ENCODE measurements around the gene SMYD1.

The SMYD1 gene

DNA sequence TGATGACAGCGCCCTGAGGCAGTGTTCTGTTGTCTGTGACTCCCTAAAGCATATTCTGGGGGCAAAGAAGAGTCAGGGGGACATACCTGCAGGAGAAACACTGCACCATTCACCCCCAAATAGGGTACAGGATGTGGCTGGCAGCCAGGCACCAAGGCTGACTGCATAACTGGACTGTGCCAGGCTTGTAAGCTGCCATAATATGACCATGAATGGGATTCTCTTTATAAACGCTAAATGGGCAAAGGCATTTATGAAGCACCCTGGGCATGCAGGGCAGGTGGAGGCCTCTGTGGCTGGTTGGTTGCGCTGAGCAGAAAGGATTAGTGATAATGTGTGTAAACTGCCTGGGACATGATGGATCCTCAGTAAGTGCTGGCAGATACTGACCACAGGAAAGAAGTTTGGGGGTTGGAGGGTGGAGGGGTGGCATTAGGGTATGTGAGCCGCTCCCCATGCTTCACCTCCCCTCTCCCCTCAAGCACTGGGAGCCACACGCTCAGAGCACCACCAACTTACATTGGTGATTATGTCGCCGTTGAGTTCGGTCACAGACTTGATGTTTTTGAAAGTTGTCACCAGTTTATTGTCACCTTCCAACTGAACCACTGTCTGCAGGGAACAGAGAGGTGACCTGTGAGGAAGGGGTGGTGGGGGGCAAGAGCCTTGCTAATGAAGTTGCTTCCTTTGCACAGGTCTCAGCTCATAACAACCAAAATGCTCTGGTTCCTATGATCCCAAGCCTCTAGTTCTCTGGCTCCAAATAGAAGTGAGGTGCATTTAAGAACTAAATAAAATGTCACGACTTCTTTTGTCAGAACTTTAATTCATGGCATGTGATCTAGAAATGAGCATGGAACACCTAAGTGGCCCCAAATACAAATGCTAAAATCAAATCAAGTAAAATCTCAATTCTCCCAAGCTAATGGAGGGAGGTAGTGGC, 56.6 kb downstream of the SMYD1 start:
- no peak for DNase-seq

DNA sequence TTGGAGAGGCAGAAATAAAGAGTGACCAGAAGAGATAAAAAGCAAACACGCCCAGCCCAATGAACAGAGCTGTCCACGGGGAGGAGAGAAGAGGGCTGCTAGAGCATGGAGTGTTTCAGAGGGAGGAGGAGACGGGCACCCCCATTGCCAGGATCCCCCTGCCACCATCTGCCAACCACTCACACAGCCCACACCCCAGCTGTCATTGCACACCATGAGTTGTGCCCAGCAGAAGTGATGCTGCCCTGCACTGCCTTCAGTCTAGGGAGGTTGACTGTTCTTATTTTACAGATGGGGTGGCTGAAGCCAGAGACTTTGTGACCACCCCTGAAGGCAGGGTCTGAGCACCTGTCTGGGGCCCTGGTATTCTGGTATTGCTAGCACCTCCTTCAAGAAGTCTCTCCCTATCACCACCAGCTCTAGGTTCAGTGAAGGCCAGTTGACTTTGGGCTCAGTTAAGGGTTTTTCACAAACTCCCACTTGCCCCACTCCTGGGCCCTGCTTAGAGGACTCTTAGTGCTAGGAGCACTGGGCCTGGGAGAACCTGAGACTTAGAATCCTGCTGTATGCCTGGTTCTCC, 57.8 kb downstream of the SMYD1 start:
- DNase-seq, result no peak

DNA sequence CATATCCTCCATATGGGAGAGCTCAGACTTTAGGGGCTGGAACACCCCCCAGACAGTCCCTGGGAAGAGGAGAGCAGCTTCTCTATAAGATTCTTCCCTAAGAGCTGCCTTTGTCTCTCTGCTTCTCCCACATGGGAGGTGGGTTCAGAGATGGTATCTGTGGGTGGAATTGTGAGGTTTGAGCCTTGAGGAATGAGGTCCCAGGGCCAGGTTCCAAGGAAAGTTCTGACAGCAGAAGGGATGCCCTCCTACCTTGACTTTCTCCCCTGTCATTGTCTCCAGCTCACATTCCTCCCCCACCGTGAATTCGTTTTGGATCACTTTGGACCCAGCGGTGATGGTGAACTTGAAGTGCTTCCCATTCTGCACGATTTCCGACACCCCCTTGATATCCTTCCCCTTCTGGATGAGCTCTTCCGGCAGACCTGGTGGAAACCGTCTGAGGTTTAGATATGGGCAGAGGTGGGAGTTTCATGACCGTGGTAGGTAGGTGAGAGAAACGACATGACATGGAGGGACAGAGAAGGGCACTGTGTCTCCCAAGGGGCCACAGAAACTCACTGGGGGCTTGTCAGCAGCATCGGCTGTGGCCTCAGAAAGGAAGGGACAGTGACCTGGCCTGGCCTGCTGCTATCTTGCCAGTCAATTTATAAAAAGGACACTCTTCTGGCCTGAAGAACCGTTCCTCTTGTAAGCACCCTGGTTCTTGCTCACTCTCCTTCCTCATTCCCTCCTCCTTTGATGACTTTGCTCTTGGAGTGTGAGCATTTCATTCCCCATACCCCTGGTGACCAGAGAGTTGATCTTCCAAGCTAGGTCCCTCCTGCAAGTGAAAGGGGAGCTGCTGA, 58.5 kb downstream of the SMYD1 start:
- no peak for DNase-seq

DNA sequence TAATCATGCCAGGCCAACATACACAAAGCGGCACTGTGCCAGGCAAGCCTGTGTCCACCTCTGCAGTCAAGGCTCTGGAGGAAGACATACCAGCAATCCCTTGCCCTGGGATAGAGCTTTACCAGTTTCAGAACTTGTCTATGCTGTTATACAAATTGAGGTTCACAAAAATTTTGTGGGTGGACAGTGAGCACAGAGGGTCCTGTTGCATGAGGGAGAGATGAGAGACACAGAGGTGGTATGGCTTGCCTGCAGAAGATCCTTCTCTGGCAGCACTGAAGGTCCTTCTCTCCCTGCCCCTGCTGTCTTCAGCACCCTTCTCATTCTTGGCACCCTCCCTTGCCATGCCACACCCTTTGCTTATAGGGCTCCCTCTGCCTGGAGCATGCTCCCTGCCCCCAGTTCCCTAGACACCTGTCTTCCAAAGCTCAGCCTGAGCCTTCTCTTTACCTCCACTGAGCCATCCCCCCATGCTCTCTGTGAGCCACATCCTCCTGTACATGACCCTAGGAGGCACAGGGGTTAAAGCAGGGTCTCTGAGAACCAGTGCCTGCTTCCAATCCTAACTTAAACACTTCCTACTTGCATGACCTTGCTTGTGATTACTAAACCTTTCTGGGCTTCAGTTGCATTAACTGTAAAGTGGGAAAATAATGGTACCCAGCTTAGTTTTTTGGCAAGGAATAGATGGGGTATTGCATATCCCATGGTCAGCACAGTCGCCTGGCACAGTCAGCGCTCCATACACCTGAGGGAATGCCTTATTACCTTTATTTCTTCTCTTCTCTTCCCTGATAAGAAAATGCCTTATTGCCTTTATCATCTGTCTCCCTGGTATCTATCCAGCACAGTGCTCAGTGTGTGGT, 59.4 kb downstream of the SMYD1 start:
- DNase-seq, result no peak

DNA sequence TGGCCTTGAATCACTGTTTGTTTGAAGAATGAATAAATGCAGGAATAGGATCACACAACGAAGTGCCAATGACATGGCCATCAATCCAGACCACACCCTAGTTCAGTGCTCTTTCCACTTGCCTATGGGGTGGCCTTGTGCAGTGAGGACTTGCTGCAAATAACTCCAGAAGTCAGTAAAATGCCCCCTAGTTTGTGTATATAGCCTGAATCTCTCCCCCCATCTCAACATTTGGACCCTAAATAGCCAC, 59.9 kb downstream of the SMYD1 start:
- DNase-seq, result no peak

DNA sequence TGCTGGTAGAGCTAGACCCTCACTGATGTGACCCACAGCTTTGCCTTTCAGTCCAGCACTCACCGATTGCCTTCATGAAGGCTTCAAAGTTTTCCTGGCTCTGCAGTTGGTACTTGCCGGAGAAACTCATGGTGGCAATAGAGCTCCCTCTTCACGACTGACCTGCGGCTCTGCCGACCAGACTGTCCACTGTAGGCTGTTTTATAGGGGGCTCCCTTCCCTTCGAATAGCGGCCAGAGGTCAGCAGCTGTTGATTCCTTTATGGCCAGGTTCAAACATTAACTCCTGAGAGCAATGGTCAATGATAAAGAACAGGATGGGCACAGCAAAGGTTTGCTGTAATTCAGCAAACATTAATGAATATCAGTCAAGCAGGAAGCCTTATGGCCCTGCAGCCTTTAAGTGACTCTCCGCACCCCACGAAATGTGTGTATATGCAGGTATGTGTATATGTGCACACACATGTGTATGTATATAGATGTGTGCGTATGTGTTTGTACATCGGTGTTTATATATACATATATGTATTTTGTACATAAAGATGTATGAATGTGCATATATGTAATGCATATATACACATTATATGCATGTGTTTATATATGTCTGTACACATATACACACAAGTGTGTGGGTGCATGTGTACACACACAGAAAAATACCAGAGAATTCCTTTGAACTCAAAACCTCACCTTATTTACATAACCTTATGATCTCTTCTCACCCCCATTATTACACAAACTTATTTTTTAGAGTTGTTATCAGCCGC, 60.4 kb downstream of the SMYD1 start, which contains the start of gene FABP1:
FABP1 (minus strand) TSS at position 175 of the 766 bp plus-strand sequence; CDS start at position 130, 45 bp downstream.
- DNase-seq, result no peak

DNA sequence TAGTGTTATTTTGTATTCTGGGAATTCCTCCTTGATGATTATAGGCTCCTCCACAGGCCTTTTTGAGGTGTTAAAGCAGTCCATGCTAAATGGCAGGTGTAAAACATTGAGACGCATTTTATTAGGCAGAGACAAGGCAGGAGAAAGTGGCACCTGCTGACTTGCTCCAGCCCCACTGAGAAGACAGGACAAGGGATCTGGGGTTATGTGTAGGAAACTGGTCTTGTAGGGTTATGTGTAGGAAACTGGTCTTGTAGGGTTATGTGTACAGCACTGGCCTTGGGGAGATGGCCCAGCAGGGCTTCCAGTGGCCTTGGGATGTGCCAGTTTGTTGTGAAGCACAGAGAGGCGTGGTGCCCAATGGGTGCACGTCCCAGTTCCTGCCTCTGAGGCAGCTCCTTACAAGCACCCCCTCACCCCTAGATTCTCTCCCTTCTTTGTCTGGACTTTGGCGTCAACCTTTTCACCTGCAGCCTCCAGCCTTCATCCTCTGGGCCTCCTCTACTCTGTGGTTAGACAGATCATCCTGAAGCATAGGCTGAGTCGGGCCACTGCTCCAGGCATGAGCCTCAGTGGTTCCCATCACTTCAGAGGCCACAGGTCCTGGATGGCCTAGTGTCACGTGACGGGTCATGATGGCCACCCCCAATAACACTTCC, 61.2 kb downstream of the SMYD1 start:
- no peak for DNase-seq

DNA sequence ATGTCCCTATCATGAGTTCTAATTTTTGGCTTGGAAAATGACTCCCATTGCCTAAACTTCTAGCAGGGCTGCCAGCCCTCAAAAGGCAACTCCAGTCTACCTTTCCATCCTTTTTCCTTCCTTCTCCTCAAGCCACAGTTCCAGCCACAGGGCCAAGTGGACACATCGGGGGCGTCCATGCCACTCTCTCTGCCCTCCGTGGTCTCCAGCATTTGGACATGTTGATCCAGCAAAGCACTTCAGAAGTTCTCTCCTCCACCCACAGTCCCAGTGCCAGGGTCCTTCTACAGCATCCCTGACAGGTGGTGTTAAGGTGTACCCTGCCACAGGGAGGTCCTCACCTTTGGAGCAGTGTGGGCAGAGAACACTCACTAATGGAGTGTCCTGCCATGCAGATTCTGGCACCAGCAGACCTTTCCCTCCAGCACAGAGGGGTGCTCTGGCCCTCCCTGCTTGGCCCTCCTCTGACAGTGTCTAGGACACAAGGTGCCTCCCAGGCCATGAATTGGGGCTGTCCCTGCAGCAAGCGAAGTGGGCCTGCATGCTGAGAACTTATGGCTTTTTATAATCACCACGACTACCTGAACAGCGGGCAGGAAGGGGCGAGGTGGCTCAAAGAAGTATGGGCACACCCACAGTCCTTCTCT, 61.8 kb downstream of the SMYD1 start:
- DNase-seq, result no peak

DNA sequence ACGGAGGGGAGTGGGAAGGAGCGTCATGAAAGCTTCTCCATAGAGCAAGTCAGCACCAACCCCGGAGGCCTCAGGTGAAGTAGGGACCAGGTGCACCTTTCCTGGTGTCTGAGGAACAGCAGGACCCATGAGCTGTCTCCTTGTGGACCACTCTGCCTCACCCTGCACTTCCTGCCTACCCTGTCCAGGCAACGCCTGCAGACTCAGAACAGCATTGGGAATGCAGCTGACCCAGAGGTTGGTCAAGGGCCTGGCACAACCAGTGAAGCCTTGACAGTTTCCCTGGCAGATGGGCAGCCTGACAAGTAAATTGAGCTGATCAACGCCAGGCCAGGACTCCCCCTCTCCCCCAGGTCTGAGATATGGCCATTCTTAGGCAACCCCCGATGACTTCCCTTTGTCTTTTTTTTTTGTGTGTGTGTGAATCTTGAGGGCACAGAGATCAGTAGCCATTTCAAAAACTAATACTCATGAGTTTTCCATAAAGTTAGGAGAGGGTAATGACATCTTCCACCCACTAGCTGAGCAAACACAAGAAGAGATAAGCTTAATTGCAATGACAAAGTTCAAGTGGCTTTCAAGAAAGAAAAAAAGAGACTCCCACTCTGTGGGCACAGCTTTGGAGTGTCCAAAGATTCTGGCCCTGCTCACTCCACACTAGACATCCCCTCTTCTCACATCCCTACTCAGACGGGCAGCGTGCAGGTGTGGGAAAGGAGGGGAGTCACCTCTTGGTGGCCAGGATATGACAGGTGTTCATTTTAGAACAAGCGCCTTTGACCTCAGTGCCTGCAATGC, 63.8 kb downstream of the SMYD1 start:
- no peak for DNase-seq

DNA sequence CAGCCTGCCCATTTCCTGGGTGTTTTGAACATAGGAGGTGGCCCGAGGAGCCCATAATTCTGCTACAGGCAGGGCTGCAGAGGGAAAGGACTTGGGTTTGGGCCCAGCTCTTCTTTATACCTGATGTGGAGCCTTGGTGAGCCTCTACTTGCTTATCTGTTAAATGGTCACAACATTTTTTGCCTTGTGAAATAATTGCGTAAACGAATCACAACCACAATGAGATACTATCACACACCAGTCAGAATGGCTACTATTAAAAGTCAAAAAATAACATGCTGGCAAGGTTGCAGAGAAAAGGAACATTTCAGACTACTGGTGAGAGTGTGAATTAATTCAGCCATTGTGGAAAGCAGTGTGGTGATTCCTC, 64.4 kb downstream of the SMYD1 start:
- no peak for DNase-seq

DNA sequence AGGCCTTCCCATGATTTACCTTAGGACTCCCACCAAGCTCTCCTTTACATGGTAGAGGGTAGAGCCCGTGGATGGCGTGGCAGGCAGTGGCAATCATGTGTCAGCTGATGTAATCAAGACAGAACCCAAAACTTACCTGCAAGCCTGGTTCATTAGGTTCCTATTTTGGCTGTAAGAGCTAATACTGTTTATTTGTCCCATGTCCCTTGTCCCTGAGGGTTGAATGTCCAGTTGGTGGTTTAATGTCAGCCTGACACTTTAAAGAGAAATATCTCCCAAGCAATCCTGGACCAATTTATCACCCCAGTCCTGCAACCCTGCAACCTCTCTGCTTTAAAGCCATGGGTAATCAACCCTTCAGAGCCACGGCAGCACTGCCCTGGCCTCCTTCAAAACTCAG, 66.2 kb downstream of the SMYD1 start:
- no peak for DNase-seq

DNA sequence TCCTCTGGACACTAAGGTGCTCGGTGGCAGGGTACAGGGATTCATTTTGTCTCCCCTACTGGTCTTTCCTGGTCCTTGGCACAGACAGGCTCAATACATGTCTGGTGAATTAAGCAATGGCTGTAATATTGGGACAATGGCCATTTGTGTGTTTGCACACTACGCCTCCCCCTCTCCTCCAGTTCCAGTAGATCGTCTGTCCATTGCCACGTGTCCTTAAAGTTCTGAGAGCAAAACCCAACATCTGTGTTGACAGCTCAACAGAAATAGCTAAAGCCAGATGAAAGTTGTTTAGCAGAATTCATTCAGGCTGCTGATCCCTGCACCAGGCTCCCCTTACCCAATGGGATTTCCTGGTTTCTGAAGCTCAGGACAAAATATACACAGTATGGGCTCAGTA, 69.2 kb downstream of the SMYD1 start:
- DNase-seq, result no peak

DNA sequence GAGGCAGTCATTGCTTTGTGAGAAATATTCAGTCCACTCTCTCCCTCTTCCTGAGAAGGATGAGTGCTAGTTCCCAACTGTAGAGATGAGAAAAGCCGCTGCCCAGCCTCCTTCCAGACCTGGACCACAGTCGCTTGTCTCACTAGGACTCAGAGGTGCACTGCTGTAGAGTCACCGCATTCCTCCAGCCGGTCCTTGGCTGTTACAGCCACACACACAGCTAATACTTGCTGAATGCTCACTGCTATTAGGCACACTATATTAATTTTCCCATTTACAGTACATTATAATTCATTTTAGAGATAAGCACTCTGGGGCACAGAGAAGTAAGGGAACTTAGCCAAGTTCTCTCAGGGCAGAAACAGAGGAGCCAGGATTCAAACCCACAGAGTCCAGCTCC, 70.2 kb downstream of the SMYD1 start:
- DNase-seq, result no peak

DNA sequence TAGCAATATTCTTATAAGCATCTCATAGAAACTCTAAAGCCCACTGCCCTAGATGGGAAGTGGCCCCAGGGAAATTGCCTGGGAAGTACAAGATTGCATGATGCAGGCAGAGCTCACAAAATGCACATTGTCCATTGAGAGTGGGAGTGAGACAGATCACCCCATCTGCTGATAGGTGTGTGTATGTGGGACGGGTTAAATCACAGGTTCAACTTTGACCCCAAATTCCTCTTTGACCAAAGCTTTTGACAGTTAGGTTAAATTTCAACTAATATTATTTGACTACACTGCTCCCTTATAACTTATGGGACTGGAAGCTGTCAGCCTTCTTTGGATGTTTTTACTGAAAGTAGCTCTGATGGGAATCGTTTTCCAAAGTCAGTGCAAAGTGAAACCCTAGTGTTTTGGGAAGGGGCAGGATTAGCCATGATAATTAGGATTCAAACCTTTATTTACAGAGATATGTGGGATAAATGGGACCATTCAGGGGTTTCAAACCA, 71.6 kb downstream of the SMYD1 start:
- DNase-seq, result no peak

DNA sequence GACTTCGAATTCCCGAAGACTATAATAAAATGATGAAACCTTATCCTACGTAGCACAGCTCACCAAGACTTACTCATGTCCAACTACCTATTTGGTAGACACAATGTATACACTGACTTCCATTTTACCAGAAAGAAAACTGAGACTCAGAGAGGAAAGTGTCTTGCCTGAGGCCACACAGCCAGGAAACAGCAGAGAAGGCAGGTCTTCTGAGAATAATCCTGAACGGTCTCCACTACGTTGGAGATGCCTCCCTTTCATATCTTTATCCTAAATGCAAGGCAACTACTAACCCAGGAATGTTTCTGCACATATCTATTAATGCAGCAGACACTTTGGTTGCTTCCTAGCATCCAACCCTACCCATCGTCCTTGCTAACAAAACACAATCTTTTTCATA, 72.2 kb downstream of the SMYD1 start:
- DNase-seq, result no peak

DNA sequence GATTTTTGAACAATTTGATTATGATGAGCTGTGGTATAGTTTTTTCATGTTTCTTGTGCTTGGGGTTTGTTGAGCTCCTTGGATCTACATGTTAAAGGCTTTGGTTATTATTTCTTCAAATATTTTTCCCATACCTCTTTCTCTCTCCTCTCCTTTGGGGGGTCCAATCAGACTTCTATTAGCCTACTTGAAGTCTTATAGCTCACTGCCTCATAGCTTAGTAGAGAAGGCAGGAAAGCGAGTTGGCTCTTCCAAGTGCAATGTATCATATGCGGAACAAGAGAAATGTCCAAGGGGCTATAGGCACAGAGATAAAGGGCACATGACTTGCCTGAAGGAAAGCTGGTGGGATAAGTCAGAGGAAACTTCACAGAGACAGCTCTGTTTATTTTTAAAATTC, 74.3 kb downstream of the SMYD1 start:
- DNase-seq, result no peak

DNA sequence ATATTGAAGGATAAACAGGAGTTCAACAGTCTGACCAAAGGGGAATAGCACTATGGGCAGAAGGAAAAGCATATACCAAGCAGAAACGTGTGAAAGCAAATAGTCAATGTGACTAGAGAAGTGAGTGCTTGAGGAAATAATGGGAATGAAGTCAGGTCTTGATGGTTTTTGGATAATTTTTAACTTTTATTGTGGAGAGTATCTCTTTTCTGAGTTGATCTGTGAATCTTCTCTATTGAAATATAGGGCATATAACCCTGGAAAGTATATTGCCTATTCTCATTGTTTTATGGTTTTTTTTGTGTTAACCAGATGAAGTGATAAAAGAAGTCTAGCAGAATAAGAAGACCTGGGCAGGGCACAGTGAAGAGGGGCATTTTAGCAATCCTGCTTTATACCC, 76.6 kb downstream of the SMYD1 start:
- DNase-seq, result no peak

DNA sequence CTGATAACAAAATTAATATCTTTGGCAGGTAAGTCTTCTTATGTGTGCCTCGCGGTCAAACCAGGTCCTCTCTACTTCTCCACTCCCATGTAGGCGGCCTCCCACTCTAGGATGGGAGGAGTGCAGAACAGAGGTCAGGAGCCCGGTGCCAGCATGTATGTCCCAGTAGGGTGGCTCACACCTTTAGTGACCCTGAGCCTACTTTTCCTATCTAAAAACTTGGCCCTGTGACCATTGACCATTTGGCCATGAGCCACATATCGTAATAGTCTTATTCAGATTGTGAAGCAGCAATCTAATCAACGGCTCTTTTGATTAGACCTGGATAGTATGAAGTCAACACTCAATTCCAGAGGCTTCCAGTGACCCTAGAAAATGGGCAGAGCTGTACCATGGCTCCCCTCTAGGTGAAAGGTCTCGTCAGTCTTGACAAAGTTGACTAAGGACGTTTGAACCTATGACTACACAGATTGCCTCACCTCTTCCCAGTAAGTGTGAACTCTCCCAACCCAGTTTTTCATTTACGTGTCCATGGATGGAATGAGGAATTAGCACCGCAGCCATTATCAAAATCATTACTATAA, 77.4 kb downstream of the SMYD1 start:
- no peak for DNase-seq

DNA sequence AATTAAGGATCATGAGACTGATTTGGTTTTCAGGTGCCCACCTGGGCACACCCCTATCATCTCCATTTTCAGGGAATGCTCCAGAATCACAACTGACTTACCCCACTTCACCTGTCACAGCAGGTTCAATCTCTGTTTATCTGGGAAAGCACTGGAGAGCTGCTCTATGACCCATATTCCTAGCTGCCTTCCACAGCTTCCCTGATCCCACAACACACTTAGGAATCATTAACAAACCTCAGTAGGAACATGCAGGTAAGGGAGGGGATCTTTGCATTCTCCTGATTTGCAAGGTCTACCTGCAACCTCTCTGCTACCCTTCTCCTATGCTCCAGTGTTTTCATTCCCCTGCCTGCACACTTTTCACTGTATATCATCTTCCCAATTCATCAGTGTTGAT, 79.0 kb downstream of the SMYD1 start:
- DNase-seq, result no peak

DNA sequence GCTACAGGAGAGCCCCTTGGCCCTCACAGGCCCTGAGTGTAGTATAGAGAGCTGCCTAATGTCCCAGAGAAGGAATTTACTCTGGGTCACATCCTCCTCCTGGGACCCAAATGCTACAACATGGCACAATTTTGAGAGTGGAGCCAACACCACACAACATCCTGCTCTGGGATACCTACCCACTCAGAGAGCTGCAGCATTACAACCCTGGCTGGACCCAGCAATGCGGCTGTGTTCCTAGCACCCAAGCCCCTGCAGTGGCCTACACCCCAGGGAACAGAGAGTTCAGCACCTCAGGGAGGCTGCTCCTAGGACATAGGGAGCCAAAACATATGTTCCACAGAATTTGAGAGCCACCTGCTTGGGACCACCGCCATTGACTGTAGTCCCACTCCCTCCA, 79.5 kb downstream of the SMYD1 start:
- DNase-seq, result no peak
